Endothelial cell of umbilical vein (primary cell): ENCODE measurements around the gene XRCC1. TPM values are rescaled to one million over a fixed set of nuclear protein-coding genes. Genes with fewer than 3 reads are reported as not detected.

Experiments used
- BruUV-seq: library from RNA; stranded (reverse); fragments of 400-500 nt; replicated peaks from 2 replicates; lab custom pipeline; 2021; lab: Mats Ljungman, UMichigan
- CTCF ChIA-PET: fragments of 300-600, 350-600 bp; sonication (Branson Sonifier 250); formaldehyde crosslinking; loops from one replicate; lab custom pipeline; 2021; ENCODE audit warnings: antibody characterized with exemption, inconsistent platforms; lab: Charles Lee
- POLR2A ChIA-PET: fragments of 300-600, 350-600 bp; sonication (Branson Sonifier 250); formaldehyde crosslinking; loops from one replicate; lab custom pipeline; 2021; ENCODE audit warnings: antibody characterized with exemption, inconsistent platforms; lab: Charles Lee
- DNase-seq: peaks from one replicate; pipeline ENCODE4 v3.0.0-alpha.2; 2011; ENCODE audit warnings: low read depth, low spot score
- FAIRE-seq: peaks from 2 replicates; lab custom pipeline; 2011; peaks lifted over from hg19 to GRCh38; lab: Jason Lieb, UNC
- H2AFZ ChIP-seq: 2 replicates; pipeline ENCODE4 v1.6.0; 2012; ENCODE audit warnings: low read depth, low read length, control low read depth, inconsistent platforms
- H3K27ac ChIP-seq: 2 replicates; pipeline ENCODE4 v1.5.1; 2011; ENCODE audit warnings: low read depth, mild to moderate bottlenecking, control low read depth, low read length, moderate library complexity; ENCODE audit not compliant: insufficient read depth
- H3K27me3 ChIP-seq, 2 experiments: 2 replicates each; pipeline versions ENCODE4 v1.6.0 to v1.6.1; 2011; ENCODE audit warnings: low read length in 2 of 2, mixed read lengths in 1 of 2; ENCODE audit not compliant: control insufficient read depth in 2 of 2, insufficient read depth in 2 of 2
- H3K36me3 ChIP-seq, 2 experiments: 2 replicates in 1 of 2; 3 replicates in 1 of 2; pipeline ENCODE4 v1.5.1; 2011; ENCODE audit warnings: low read length in 2 of 2, mild to moderate bottlenecking in 1 of 2, moderate library complexity in 1 of 2; ENCODE audit not compliant: control insufficient read depth in 2 of 2, insufficient read depth in 2 of 2; ENCODE audit errors: extremely low read depth in 1 of 2
- H3K4me1 ChIP-seq: 3 replicates; pipeline ENCODE4 v1.5.1; 2011; ENCODE audit warnings: mild to moderate bottlenecking, low read length; ENCODE audit not compliant: control insufficient read depth, insufficient read depth; ENCODE audit errors: extremely low read depth
- H3K4me2 ChIP-seq: 2 replicates; pipeline ENCODE4 v1.6.1; 2011; ENCODE audit warnings: low read length, control low read depth, mixed read lengths; ENCODE audit not compliant: insufficient read depth
- H3K4me3 ChIP-seq, 3 experiments: fragments of 200-600 bp in 1 of 3; sonication (generic), shearing (Covaris generic) in 1 of 3; replicated peaks in 1 of 3; 2 replicates each; pipeline ENCODE4 v1.5.1; 2011 to 2016; ENCODE audit warnings: control low read depth in 3 of 3, low read length in 3 of 3, mild to moderate bottlenecking in 2 of 3, inconsistent platforms in 1 of 3, low read depth in 1 of 3, moderate library complexity in 1 of 3; ENCODE audit not compliant: insufficient read depth in 1 of 3
- H3K79me2 ChIP-seq: 2 replicates; pipeline ENCODE4 v1.6.0; 2012; ENCODE audit warnings: low read length, inconsistent platforms; ENCODE audit not compliant: control insufficient read depth, insufficient read depth
- H3K9ac ChIP-seq: replicated peaks from 2 replicates; pipeline ENCODE3; 2011; ENCODE audit warnings: low read length, control low read depth; ENCODE audit not compliant: insufficient read depth; ENCODE audit errors: extremely low read depth
- H3K9me1 ChIP-seq: replicated peaks from 3 replicates; pipeline ENCODE4 v1.6.0; 2011; ENCODE audit warnings: mild to moderate bottlenecking, low read length; ENCODE audit not compliant: control insufficient read depth, insufficient read depth; ENCODE audit errors: extremely low read depth
- H3K9me3 ChIP-seq: replicated peaks from 2 replicates; pipeline ENCODE4 v1.5.1; 2012; ENCODE audit warnings: low read length, inconsistent platforms; ENCODE audit not compliant: control insufficient read depth, insufficient read depth
- H4K20me1 ChIP-seq: replicated peaks from 2 replicates; pipeline ENCODE3; 2011; ENCODE audit warnings: mild to moderate bottlenecking, low read length; ENCODE audit not compliant: control insufficient read depth, insufficient read depth; ENCODE audit errors: extremely low read depth
- CTCF ChIP-seq, 2 donors: IDR thresholded peaks; 1 replicate in 1 of 2; 2 replicates in 1 of 2; pipeline ENCODE4 v1.5.1; 2011; ENCODE audit warnings: low read length in 2 of 2, mild to moderate bottlenecking in 2 of 2, moderate library complexity in 2 of 2, control low read depth in 1 of 2, inconsistent platforms in 1 of 2, low read depth in 1 of 2; ENCODE audit not compliant: insufficient read depth in 1 of 2; ENCODE audit errors: extremely low read depth in 1 of 2
- EZH2 ChIP-seq: IDR thresholded peaks from 2 replicates; pipeline ENCODE4 v1.6.1; 2012; ENCODE audit warnings: borderline replicate concordance, low read depth, mild to moderate bottlenecking, moderate library complexity, low read length, inconsistent platforms; ENCODE audit not compliant: severe bottlenecking
- FOS ChIP-seq: IDR thresholded peaks from 2 replicates; pipeline ENCODE4 v1.6.1; 2011; ENCODE audit warnings: mild to moderate bottlenecking, low read length, moderate library complexity, borderline replicate concordance; ENCODE audit not compliant: insufficient read depth
- GATA2 ChIP-seq: IDR thresholded peaks from 2 replicates; pipeline ENCODE4 v1.7.0; 2011; ENCODE audit warnings: low read depth, mild to moderate bottlenecking, moderate library complexity, mixed read lengths, low read length; ENCODE audit not compliant: insufficient read length, insufficient read depth
- JUN ChIP-seq: IDR thresholded peaks from 2 replicates; pipeline ENCODE4 v1.6.1; 2011; ENCODE audit warnings: borderline replicate concordance, low read depth; ENCODE audit not compliant: insufficient read length, insufficient read depth
- MYC ChIP-seq: IDR thresholded peaks from one replicate; pipeline ENCODE4 v1.6.1; 2011; ENCODE audit warnings: mild to moderate bottlenecking, low read depth, low read length
- POLR2A ChIP-seq: IDR thresholded peaks from 2 replicates; pipeline ENCODE4 v1.6.1; 2012; ENCODE audit warnings: low read depth, mild to moderate bottlenecking, control low read depth, low read length
- POLR2AphosphoS5 ChIP-seq: IDR thresholded peaks from 2 replicates; pipeline ENCODE4 v1.6.1; 2012; ENCODE audit warnings: low read depth, mild to moderate bottlenecking, control low read depth, low read length, moderate library complexity; ENCODE audit not compliant: insufficient read depth
- dilution Hi-C: fragments of 300-500 bp; cut with MboI; formaldehyde crosslinking; loops from one replicate; pipeline ENCODE4 v1.15.0; 2019; ENCODE audit warnings: low sequenced_read_pairs; ENCODE audit not compliant: extremely low pct_ligation_motif_present
- intact Hi-C: fragments of 100-400 bp; cut with micrococcal nuclease; formaldehyde crosslinking; loops from one replicate; pipeline ENCODE4 v1.10.0; 2022
- polyA plus RNA-seq, 4 experiments: library from polyadenylated mRNA; depleted of rRNA in 3 of 4; stranded (reverse) in 3 of 4; unstranded in 1 of 4; fragments of >200 nt; gene quantifications; 2 replicates each; pipeline versions ENCODE4 v1.2.1 to v1.2.3, GENCODE V29; 2011 to 2012; ENCODE audit warnings: missing spikeins in 1 of 4
- total RNA-seq: library from RNA; stranded (reverse); gene quantifications from 2 replicates; pipeline ENCODE4 v1.2.3, GENCODE V29; 2021
- TF ChIP-seq, protein P1 (sequence below): IDR thresholded peaks from 2 replicates; pipeline ENCODE4 v1.6.1; 2011; ENCODE audit not compliant: insufficient read depth, insufficient read length

XRCC1 gene
- total and polyA plus RNA-seq, 2 donors (not counting 3 experiments of a cell fraction or from before 2014, with no cell fraction given): 29.5 to 39.3 TPM

- Histone ChIP-seq H3K9me1 (no peaks in the 10 kb centered on the region), H3K4me1 (peaks cover 24% of the 10 kb centered on the region), H3K9me3 (no peaks in the 10 kb centered on the region), H3K4me2 (peak within 1 kb of the TSS; percentile 95), H3K27me3 (no peaks in the 10 kb centered on the region), H3K79me2 (peaks cover 40% of the 10 kb centered on the region), H4K20me1 (no peaks in the 10 kb centered on the region), H2AFZ (peak within 1 kb of the TSS; percentile 66), H3K36me3 (peaks cover 12 to 26% of the 10 kb centered on the region in 2 experiments), H3K27ac (peak within 1 kb of the TSS; percentile 96), H3K4me3 (peak within 1 kb of the TSS; percentile 69 to 89 (median 74)), H3K9ac (peak within 1 kb of the TSS; percentile 98)
- intact Hi-C loops (loop anchor here (1.0 kb wide), 8 partner anchors 21 to 189 kb away; partner anchors contain the start of genes PINLYP, XRCC1, ZNF428 and ZNF575), dilution Hi-C loops (no loop called here)
- TF ChIP-seq CTCF (IDR thresholded peaks at IDR 0.05; ENCODE audit: extremely low read depth in 1 of 2, insufficient read depth in 1 of 2, low read depth in 1 of 2, low read length in 2 of 2) (no peak), POLR2A (peak; percentile 81), FOS (no peak), EZH2 (no peak), GATA2 (no peak), POLR2AphosphoS5 (peak; percentile 68), JUN (peak; percentile 62), MYC (no peak)
- TF ChIP-seq, protein P1, sequence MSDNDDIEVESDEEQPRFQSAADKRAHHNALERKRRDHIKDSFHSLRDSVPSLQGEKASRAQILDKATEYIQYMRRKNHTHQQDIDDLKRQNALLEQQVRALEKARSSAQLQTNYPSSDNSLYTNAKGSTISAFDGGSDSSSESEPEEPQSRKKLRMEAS: peak; percentile 65
- FAIRE-seq (peak; percentile 100), DNase-seq (peak; percentile 100)
- no TSS peak for BruUV-seq
- POLR2A ChIA-PET: interaction anchor here (0.7 to 0.9 kb wide), 2 partner anchors 35 to 72 kb away, joined by 3 to 6 read pairs; no protein-coding TSS in a partner anchor
- CTCF ChIA-PET: interaction anchor here (0.6 to 5.7 kb wide), 15 partner anchors 11 to 213 kb away, joined by 3 to 158 read pairs (median 5); partner anchors contain the start of genes PINLYP, XRCC1 and ZNF575
Observed at GRCh38 chr19:43595999-43596841, 20.9 kb upstream of the XRCC1 start, which contains the start of the genes IRGQ and ZNF576. TSS of gene IRGQ (minus strand) at chr19:43596134. CDS start at chr19:43595338, 796 bp downstream. TSS of gene ZNF576 (plus strand) at chr19:43596595. CDS start at chr19:43597109, 514 bp downstream.
